ENCODE data around the gene SPOCK1.

SPOCK1 gene

GRCh38 chr5:137095597-137095996 lies 403.5 kb downstream of the SPOCK1 start:
- DNase-seq = no peak

- no peak for DNase-seq
These were observed 406.3 kb downstream of the SPOCK1 start for GRCh38 chr5:137092831-137093230.

GRCh38 chr5:137091472-137091871 lies 407.7 kb downstream of the SPOCK1 start:
- no peak for DNase-seq

GRCh38 chr5:137090721-137091120 lies 408.4 kb downstream of the SPOCK1 start:
- no peak for DNase-seq

- DNase-seq = no peak
These were observed 409.0 kb downstream of the SPOCK1 start for GRCh38 chr5:137090151-137090550.

- DNase-seq = no peak
These were observed 411.0 kb downstream of the SPOCK1 start for GRCh38 chr5:137088175-137088574.

- DNase-seq = no peak
These were observed 412.8 kb downstream of the SPOCK1 start for GRCh38 chr5:137086342-137086741.

GRCh38 chr5:137085206-137085605 lies 413.9 kb downstream of the SPOCK1 start:
- DNase-seq = no peak

- no peak for DNase-seq
These were observed 415.1 kb downstream of the SPOCK1 start for GRCh38 chr5:137084016-137084415.

GRCh38 chr5:137082951-137083350 lies 416.2 kb downstream of the SPOCK1 start:
- DNase-seq = no peak

- DNase-seq = no peak
These were observed 420.9 kb downstream of the SPOCK1 start for GRCh38 chr5:137078171-137078665.

GRCh38 chr5:137075163-137075970 lies 423.8 kb downstream of the SPOCK1 start:
- peak in 1 of 5 donors; percentile 5 for DNase-seq

- DNase-seq = no peak
These were observed 425.9 kb downstream of the SPOCK1 start for GRCh38 chr5:137073189-137073588.

- no peak for DNase-seq
These were observed 426.6 kb downstream of the SPOCK1 start for GRCh38 chr5:137072361-137073115.

- DNase-seq = no peak
These were observed 427.2 kb downstream of the SPOCK1 start for GRCh38 chr5:137071931-137072330.

- DNase-seq = no peak
These were observed 427.6 kb downstream of the SPOCK1 start for GRCh38 chr5:137071526-137071925.

GRCh38 chr5:137070521-137070920 lies 428.6 kb downstream of the SPOCK1 start:
- DNase-seq = no peak

GRCh38 chr5:137069358-137069757 lies 429.8 kb downstream of the SPOCK1 start:
- DNase-seq = no peak

- DNase-seq = no peak
These were observed 437.7 kb downstream of the SPOCK1 start for GRCh38 chr5:137061382-137061781.

- DNase-seq = no peak
These were observed 441.0 kb downstream of the SPOCK1 start for GRCh38 chr5:137058089-137058488.

- DNase-seq = no peak
These were observed 442.4 kb downstream of the SPOCK1 start for GRCh38 chr5:137056676-137057075.

- no peak for DNase-seq
These were observed 443.8 kb downstream of the SPOCK1 start for GRCh38 chr5:137055271-137055872.

GRCh38 chr5:137054792-137055191 lies 444.3 kb downstream of the SPOCK1 start:
- DNase-seq = no peak

Data from T-helper 1 cell (primary cell).